CD4-positive, alpha-beta T cell (primary cell): ENCODE results near the gene GPX6. TPM values are rescaled to one million over a fixed set of nuclear protein-coding genes. Genes with fewer than 3 reads are reported as not detected.
"Not testable (repeated sequence)": the region's sequence is repeated elsewhere in the genome, so short reads cannot be mapped to it uniquely, and the experiment has no call there.

Experiments used
- ATAC-seq: fragments of 200-7000 bp; cut with Tn5 transposase; one replicate; pipeline ENCODE4 v1.10.0; 2022; ENCODE audit warnings: mild to moderate bottlenecking; ENCODE audit not compliant: poor library complexity
- CTCF ChIA-PET: fragments of 350-600 bp; sonication (Branson Sonifier 250); formaldehyde crosslinking; loops from one replicate; lab custom pipeline; 2021; ENCODE audit warnings: antibody characterized with exemption, inconsistent platforms; lab: Charles Lee
- POLR2A ChIA-PET: fragments of 350-600 bp; sonication (Branson Sonifier 250); formaldehyde crosslinking; loops from one replicate; lab custom pipeline; 2021; ENCODE audit warnings: antibody characterized with exemption, inconsistent platforms; lab: Charles Lee
- DNase-seq, 14 experiments: peaks; one replicate each; pipeline ENCODE4 v3.0.0-alpha.2; 2013 to 2020; ENCODE audit warnings: mixed read lengths in 2 of 14
- H3K27ac ChIP-seq, 2 donors: one replicate each; pipeline versions ENCODE4 v1.5.1 to v1.7.0; 2013; ENCODE audit warnings: low read length in 2 of 2, low read depth in 1 of 2, mild to moderate bottlenecking in 1 of 2
- H3K27me3 ChIP-seq, 2 experiments: 1 replicate in 1 of 2; 2 replicates in 1 of 2; pipeline versions ENCODE4 v1.6.1 to v1.7.0; 2013; ENCODE audit warnings: low read length in 2 of 2, control low read depth in 1 of 2, mild to moderate bottlenecking in 1 of 2, moderate library complexity in 1 of 2; ENCODE audit not compliant: insufficient read depth in 2 of 2, control insufficient read depth in 1 of 2
- H3K36me3 ChIP-seq: one replicate; pipeline ENCODE4 v1.6.1; 2013; ENCODE audit warnings: low read length, control low read depth; ENCODE audit not compliant: insufficient read depth
- H3K4me1 ChIP-seq: one replicate; pipeline ENCODE4 v1.6.1; 2013; ENCODE audit warnings: low read length, control low read depth; ENCODE audit not compliant: insufficient read depth
- H3K4me3 ChIP-seq: one replicate; pipeline ENCODE4 v1.5.1; 2013; ENCODE audit warnings: mild to moderate bottlenecking, low read length, moderate library complexity
- H3K9me3 ChIP-seq, 2 experiments: 1 replicate in 1 of 2; 2 replicates in 1 of 2; pipeline versions ENCODE4 v1.6.1 to v1.7.0; 2013; ENCODE audit warnings: low read length in 2 of 2, mild to moderate bottlenecking in 2 of 2, control low read depth in 1 of 2, moderate library complexity in 1 of 2; ENCODE audit not compliant: control insufficient read depth in 1 of 2, insufficient read depth in 1 of 2
- H3K27ac Mint-ChIP-seq: one replicate; pipeline ENCODE4 v1.8.0; 2020; ENCODE audit warnings: mixed read lengths
- H3K27me3 Mint-ChIP-seq: one replicate; pipeline ENCODE4 v1.8.0; 2021; ENCODE audit warnings: mixed read lengths
- H3K36me3 Mint-ChIP-seq: one replicate; pipeline ENCODE4 v1.8.0; 2021; ENCODE audit warnings: low read depth, mixed read lengths
- H3K4me1 Mint-ChIP-seq: one replicate; pipeline ENCODE4 v1.8.0; 2021; ENCODE audit warnings: low read depth, mixed read lengths
- H3K4me3 Mint-ChIP-seq: one replicate; pipeline ENCODE4 v1.8.0; 2020; ENCODE audit warnings: mild to moderate bottlenecking, mixed read lengths
- H3K9me3 Mint-ChIP-seq: one replicate; pipeline ENCODE4 v1.8.0; 2020; ENCODE audit warnings: mixed read lengths
- CTCF ChIP-seq: fragments of 200-600 bp; IDR thresholded peaks from one replicate; pipeline ENCODE4 v1.8.0; 2022; ENCODE audit warnings: antibody characterized with exemption, mild to moderate bottlenecking
- intact Hi-C, 2 experiments: fragments of 100-400 bp; cut with DNase I in 1 of 2; cut with micrococcal nuclease in 1 of 2; formaldehyde crosslinking; loops; one replicate each; pipeline versions ENCODE4 v1.15.1 to v1.9.0; 2023 to 2025; cut with DNase I, micrococcal nuclease
- total RNA-seq, 174 experiments: library from RNA in 2 of 174; stranded (reverse) in 2 of 174; gene quantifications; one replicate each; pipeline ENCODE4 v1.2.3 and lab custom pipeline; 2021 to 2026

The GPX6 gene
- total RNA-seq, 2 experiments from 2014 or later = not detected

- Histone ChIP-seq H3K36me3 (no peaks in the 10 kb centered on the region), H3K4me3 (no peak overlapping the region), H3K4me1 (peaks cover 18% of the 10 kb centered on the region), H3K9me3 (no peaks in the 10 kb centered on the region), H3K27me3 (peaks cover 7 to 21% of the 10 kb centered on the region in 2 experiments), H3K27ac (no peak overlapping the region)
- Mint-ChIP-seq H3K27ac (no peak overlapping the region), H3K4me1 (peaks cover 37% of the 10 kb centered on the region), H3K9me3 (no peaks in the 10 kb centered on the region), H3K4me3 (no peak overlapping the region), H3K27me3 (peaks cover 56% of the 10 kb centered on the region), H3K36me3 (no peaks in the 10 kb centered on the region)
- ATAC-seq (no peak), DNase-seq (no peak)
- intact Hi-C loops = no loop called here
- TF ChIP-seq CTCF = no peak
- ChIA-PET CTCF (no interaction called here), POLR2A (interaction anchor here (1.2 to 1.5 kb wide), 2 partner anchors 15 to 20 kb away, joined by 3 to 5 read pairs; no protein-coding TSS in a partner anchor)
Observed at GRCh38 chr6:28522594-28523240, 7.1 kb upstream of the GPX6 start.

- DNase-seq = no peak
- Mint-ChIP-seq H3K9me3 (no peaks in the 10 kb centered on the region), H3K4me3 (no peak overlapping the region), H3K27ac (no peak overlapping the region), H3K36me3 (no peaks in the 10 kb centered on the region), H3K27me3 (peaks cover 57% of the 10 kb centered on the region), H3K4me1 (peaks cover 10% of the 10 kb centered on the region)
- no peak for ATAC-seq
- ChIA-PET CTCF (no interaction called here), POLR2A (interaction anchor here (1.2 kb wide), 1 partner anchor 10 kb away, joined by 3 read pairs; no protein-coding TSS in a partner anchor)
- no peak overlapping the region for H3K4me3 ChIP-seq
- no peaks in the 10 kb centered on the region for H3K36me3 ChIP-seq
- intact Hi-C loops = no loop called here
- peaks cover 0 to 5% of the 10 kb centered on the region in 2 experiments for H3K27me3 ChIP-seq
- peaks cover 4% of the 10 kb centered on the region for H3K4me1 ChIP-seq
- no peak for TF ChIP-seq CTCF
- H3K9me3 ChIP-seq = no peaks in the 10 kb centered on the region
- no peak overlapping the region for H3K27ac ChIP-seq
Observed at GRCh38 chr6:28517964-28518363, 2.4 kb upstream of the GPX6 start.

- H3K27ac ChIP-seq, H3K9me3 Mint-ChIP-seq, H3K27ac Mint-ChIP-seq, H3K36me3 Mint-ChIP-seq, H3K4me3 ChIP-seq, ATAC-seq, H3K27me3 ChIP-seq, H3K9me3 ChIP-seq, H3K4me1 ChIP-seq, H3K4me3 Mint-ChIP-seq, H3K36me3 ChIP-seq, CTCF ChIA-PET, DNase-seq, intact Hi-C loops, H3K4me1 Mint-ChIP-seq, POLR2A ChIA-PET: not testable (repeated sequence)
- peaks cover 46% of the 10 kb centered on the region for H3K27me3 Mint-ChIP-seq
Observed at GRCh38 chr6:28512387-28512786, 3.2 kb downstream of the GPX6 start.
